ENCODE data around the gene CBX4.

The CBX4 gene

DNA sequence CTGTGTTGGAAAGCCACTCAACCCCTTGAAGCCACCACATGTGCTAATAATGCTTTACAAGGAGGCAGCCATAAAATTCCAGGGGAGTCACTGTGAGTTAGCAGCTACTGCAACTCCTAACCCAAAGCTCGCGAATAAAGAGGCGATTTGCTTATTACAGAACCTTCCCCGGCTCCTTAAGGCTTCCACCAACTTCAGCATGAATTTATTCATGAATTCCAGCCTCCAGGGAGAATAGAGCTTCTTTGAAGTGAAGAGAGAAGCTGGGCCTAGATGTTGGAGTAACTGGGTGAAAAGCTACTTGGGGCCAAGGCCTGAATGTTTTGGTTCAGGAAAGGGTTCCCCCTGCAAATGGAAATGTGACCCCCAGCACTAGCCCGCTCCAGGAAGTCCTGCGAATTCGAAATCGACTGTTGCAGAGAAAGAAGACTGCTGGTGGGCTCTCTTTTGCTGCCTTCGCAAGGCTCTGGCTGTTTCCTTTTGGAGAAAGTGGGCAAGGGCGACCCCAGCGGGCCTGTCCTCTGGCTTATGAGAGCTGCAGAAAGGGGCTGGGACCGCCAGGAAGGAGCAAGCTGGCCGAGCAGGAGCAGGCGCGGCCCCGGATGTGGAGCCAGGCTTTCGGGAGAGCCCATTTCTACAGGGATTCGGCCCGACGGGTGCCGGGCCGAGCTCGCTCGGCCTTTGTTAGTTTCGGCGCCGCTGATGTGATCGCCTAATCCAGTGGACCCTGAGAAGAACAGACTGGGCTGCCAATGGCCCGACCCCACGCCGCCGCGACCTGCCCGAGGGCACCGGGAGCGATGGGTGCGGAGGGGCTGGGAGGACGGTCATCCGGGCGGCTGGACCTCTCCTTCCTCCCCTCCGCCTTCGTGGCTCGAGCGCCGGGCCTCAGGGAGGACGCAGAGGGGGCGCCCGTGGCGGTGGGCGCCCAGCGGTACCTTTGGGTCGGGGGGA lies 50.0 kb downstream of the CBX4 start:
- peak overlapping the region; percentile 78 for H3K27ac ChIP-seq
- TF ChIP-seq, protein P1, sequence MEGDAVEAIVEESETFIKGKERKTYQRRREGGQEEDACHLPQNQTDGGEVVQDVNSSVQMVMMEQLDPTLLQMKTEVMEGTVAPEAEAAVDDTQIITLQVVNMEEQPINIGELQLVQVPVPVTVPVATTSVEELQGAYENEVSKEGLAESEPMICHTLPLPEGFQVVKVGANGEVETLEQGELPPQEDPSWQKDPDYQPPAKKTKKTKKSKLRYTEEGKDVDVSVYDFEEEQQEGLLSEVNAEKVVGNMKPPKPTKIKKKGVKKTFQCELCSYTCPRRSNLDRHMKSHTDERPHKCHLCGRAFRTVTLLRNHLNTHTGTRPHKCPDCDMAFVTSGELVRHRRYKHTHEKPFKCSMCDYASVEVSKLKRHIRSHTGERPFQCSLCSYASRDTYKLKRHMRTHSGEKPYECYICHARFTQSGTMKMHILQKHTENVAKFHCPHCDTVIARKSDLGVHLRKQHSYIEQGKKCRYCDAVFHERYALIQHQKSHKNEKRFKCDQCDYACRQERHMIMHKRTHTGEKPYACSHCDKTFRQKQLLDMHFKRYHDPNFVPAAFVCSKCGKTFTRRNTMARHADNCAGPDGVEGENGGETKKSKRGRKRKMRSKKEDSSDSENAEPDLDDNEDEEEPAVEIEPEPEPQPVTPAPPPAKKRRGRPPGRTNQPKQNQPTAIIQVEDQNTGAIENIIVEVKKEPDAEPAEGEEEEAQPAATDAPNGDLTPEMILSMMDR (conservative IDR thresholded peaks at IDR 0.05), result no peak
- TF ChIP-seq ZFX (IDR thresholded peaks at IDR 0.05), result no peak

DNA sequence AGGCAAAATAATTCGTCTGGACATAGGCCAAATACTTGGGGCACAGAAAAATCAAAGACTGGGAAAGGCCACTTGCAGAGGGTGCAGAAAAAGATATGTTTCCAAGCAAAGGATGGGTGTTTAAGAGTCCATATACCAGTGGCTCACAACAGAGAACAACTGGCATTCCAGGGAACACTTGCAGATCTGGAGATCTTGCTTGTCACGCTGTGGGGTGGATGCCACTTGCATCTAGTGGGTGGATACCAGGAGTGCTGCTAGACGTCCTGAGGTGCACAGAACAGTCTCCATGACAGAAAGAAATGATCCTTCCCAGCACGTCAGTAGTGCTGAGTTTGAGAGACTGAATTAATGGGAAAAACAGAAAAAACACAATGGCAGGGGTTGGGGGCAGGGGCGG lies 50.8 kb downstream of the CBX4 start:
- H3K27ac ChIP-seq, result no peak overlapping the region
- TF ChIP-seq, protein P1 (conservative IDR thresholded peaks at IDR 0.05), result no peak
- no peak for TF ChIP-seq ZFX (IDR thresholded peaks at IDR 0.05)

DNA sequence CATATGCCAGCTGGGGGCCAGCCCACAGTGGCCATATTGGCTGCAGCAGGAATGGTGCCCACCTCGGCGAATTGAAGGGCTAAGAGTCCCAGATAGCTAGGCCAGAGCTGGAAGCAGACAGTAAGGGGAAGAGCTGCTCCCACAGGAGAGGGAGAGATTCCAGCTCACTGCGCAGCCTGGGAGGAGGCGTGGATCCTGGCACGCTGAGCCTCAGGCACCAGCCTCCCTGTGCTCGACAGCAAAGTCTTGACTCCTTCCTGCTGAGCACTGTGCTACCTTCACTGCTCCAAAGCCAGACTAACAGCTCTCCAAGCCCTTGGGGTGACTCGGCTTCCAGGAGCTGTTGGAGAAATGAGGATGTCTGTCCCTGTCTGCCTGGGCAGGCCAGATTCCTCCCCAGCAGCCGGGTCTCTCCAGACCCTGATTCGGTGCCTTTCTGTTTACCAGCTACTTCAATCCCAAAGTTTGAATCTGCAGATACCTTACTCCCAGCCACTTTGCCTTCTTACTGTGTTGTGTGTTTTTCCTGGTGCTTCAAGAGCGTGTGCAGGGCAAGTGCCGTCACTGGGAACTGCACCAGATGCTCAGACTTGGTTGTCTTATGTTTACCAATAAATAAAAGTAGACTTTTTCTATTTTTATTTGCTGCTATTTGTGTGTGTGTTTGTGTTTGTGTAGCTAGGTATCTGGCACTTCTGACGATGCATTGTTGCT lies 52.2 kb downstream of the CBX4 start:
- TF ChIP-seq ZFX (IDR thresholded peaks at IDR 0.05), result no peak
- TF ChIP-seq, protein P1 (conservative IDR thresholded peaks at IDR 0.05), result no peak
- no peak overlapping the region for H3K27ac ChIP-seq

DNA sequence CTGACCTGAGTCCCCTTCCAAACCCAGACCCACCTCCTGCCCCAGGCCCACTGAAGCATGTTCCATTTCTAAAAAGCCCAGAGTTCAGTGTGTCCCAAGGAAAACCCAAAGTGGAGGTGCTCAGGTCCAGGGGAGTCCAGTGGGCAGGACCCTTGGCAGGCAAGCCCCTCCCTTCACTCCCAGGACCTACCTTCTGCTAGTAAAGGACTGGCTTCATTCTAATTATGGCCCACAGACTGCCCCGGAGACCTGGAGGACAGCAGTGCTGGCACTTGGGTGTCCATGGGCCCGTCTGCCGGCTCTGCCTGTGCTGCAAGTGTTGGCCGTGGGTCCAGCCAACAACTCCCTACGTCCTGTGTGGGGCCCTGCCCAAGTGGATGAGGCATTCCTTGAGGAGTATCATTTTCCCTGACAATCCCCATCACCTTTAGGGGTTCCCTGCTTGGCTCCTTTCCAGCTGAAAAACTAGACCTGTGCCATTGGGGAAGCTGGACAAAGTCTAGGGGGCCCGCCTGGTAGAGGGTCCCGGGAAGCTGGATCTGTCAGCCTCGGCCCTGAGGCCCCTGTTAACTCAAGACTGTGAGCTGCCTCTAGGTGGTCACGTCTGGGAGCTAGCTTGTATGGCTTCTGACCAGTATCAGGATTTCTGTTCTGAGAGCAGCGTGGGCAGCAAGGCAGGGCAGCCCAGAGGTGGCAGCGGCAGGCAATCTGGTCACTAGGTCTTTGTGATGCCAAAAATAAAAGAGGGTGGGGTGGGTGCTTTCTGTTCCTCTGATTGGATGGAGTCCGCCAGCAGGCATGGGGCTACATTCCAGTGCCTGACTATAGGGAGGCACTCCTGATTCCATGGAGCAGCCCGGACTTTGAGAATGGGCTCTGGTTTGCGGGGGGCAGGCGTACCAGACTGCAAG lies 53.1 kb downstream of the CBX4 start:
- H3K27ac ChIP-seq, result no peak overlapping the region
- TF ChIP-seq, protein P1 (conservative IDR thresholded peaks at IDR 0.05), result no peak
- no peak for TF ChIP-seq ZFX (IDR thresholded peaks at IDR 0.05)

DNA sequence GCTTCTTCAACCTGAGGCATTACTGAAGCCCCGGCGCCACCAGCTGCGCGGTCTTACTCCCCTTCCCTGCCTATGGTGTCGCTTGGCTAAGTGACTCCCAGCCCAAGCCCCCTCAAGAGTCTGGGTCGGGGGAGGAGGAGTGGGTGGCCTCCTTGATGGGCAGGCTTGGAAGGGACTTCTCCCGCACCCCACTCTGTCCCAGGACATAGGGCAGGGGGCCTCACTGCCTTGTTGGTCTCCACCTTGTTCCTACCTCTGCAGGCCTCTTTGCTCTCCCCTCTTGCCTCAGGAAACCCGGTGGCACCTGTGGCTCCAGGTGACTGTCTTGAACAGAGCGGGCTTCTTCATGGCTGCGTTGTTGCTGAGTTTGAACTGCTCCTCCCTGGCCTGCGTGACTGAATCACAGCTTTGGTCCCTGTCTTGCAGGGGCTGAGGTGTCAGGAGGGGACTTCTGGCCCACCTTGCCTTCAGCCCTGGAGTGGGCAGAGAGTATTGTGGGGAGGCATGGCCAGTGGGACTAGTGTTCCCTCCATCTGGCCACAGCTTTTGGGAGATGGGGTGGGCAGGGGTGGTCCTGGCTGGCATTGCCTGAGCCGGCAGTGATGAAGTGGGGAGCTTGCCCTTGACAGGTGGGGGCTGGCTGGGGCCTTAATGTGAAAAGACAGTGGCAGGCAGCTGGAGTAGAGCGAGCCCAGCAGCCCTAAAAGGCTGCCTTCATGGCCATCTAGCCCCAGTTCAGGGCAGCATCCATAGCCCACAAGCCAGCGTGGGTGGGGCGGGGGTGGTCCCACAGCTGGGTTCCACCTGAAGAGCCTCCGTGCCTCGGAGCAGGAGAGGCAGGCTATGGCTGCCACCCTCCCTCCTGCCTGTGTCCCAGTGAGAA lies 54.0 kb downstream of the CBX4 start:
- TF ChIP-seq ZFX (IDR thresholded peaks at IDR 0.05), result no peak
- TF ChIP-seq, protein P1 (conservative IDR thresholded peaks at IDR 0.05), result no peak
- no peak overlapping the region for H3K27ac ChIP-seq

DNA sequence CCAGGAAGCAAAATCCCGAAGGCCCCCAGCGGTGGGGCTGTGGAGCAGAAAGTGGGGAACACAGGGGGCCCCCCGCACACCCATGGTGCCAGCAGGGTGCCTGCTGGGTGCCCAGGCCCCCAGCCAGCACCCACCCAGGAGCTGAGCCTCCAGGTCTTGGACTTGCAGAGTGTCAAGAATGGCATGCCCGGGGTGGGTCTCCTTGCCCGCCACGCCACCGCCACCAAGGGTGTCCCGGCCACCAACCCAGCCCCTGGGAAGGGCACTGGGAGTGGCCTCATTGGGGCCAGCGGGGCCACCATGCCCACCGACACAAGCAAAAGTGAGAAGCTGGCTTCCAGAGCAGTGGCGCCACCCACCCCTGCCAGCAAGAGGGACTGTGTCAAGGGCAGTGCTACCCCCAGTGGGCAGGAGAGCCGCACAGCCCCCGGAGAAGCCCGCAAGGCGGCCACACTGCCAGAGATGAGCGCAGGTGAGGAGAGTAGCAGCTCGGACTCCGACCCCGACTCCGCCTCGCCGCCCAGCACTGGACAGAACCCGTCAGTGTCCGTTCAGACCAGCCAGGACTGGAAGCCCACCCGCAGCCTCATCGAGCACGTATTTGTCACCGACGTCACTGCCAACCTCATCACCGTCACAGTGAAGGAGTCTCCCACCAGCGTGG lies 54.8 kb downstream of the CBX4 start:
- H3K27ac ChIP-seq, result no peak overlapping the region
- TF ChIP-seq, protein P1 (conservative IDR thresholded peaks at IDR 0.05), result no peak
- no peak for TF ChIP-seq ZFX (IDR thresholded peaks at IDR 0.05)

All from C4-2B (cell line).